ENCODE measurements around the gene TAC3. TPM values are rescaled to one million over a fixed set of nuclear protein-coding genes. Genes with fewer than 3 reads are reported as not detected.

TAC3 gene
- total and polyA plus RNA-seq, 7 experiments from 2014 or later = 0.49 to 1.1 (median 0.74) TPM; not detected in 3

DNA sequence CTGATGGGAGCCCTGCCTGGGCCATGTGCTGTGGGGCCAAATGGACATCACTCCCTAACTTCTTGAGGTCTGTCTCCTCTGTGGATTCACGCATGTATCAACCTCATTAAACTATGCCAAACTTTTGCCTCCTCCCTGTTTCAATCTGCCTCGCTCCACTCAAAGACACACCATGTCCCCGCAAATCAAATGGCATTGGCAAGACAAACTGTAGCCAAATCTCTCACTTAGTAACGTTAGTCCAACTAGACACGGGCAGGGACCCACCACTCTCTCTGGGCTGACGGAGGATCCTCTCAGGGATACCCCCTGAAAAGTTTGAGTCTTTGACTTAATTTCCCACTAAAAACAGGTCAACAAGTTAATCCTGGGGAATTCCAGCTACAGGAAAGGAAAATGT, 18.0 kb downstream of the TAC3 start:
- Histone ChIP-seq H3K27me3 (ENCODE audit: control insufficient read depth in 2 of 2, insufficient read depth in 2 of 2, low read length in 2 of 2) (no peaks in the 10 kb centered on the region), H3K4me1 (ENCODE audit: control insufficient read depth in 2 of 2, insufficient read depth in 2 of 2, low read length in 2 of 2) (peaks cover 4 to 17% of the 10 kb centered on the region in 2 donors), H3K9me3 (ENCODE audit: control insufficient read depth in 2 of 3, low read length in 3 of 3) (no peaks in the 10 kb centered on the region), H3K4me3 (ENCODE audit: low read length) (no peak overlapping the region), H3K36me3 (ENCODE audit: control insufficient read depth in 2 of 3, insufficient read depth in 3 of 3, low read length in 3 of 3) (peaks cover 0 to 47% (median 0%) of the 10 kb centered on the region in 3 experiments), H3K27ac (ENCODE audit: low read depth, low read length) (no peak overlapping the region)
- Mint-ChIP-seq H3K9me3 (no peaks in the 10 kb centered on the region), H3K36me3 (peaks cover 4 to 38% (median 13%) of the 10 kb centered on the region in 5 donors), H3K4me1 (peaks cover 21 to 56% (median 48%) of the 10 kb centered on the region in 7 donors), H3K27ac (peak overlapping the region in 3 of 9 donors; percentile 17 to 70 (median 35)), H3K27me3 (no peaks in the 10 kb centered on the region), H3K4me3 (no peak overlapping the region)
- no peak for DNase-seq
- CTCF ChIA-PET = interaction anchor here (0.6 kb wide), 3 partner anchors 157 to 423 kb away, joined by 3 to 5 read pairs (median 4); no protein-coding TSS in a partner anchor
- POLR2A ChIA-PET = interaction anchor here (1.5 kb wide), 1 partner anchor 273 kb away, joined by 7 read pairs; the partner anchor contains the start of gene NACA
- no peak for ATAC-seq
- intact Hi-C loops (cut with micrococcal nuclease) = no loop called here

DNA sequence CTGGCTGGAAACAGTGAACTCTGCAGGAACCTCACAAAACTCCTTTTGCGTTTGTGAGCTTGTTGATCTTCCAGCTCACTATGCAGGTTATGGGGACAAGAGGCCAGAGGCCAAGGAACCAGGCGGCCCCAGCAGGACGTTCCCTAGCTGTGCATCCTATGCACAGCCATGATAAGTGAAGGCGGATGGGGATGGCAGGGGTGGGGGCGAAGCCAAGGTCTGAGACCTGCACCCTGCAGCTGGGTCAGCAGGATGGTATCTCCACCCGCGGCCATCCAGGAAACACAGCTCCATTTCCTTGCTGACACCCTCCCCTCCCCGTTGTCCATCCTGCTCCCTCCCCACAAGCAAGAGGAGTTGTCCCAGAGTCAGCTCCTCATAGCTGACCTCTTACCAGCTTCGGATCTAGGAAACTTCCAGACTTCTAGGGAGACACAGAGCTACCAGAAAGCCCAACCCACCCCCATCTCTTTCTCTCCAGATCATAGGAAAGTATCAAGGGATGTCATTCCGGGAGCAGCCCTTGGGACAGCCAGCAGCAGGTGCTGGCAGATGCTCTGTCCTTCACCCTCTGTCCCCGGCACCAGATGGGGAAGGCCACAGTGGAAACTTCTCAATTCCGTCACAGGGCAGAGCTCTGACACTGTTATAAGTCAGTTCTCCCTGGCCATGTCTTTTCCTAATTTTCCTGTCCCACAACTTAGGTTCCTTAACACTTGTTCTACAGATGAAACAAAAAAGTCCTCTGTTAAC, 19.4 kb downstream of the TAC3 start:
- Mint-ChIP-seq H3K4me1 (peaks cover 20 to 49% (median 40%) of the 10 kb centered on the region in 7 donors), H3K27ac (no peak overlapping the region), H3K27me3 (no peaks in the 10 kb centered on the region), H3K4me3 (no peak overlapping the region), H3K9me3 (peaks cover 0 to 1% (median 0%) of the 10 kb centered on the region in 11 donors), H3K36me3 (peaks cover 4 to 28% (median 8%) of the 10 kb centered on the region in 5 donors)
- Histone ChIP-seq H3K9me3 (ENCODE audit: control insufficient read depth in 2 of 3, low read length in 3 of 3) (no peaks in the 10 kb centered on the region), H3K27me3 (ENCODE audit: control insufficient read depth in 2 of 2, insufficient read depth in 2 of 2, low read length in 2 of 2) (no peaks in the 10 kb centered on the region), H3K36me3 (ENCODE audit: control insufficient read depth in 2 of 3, insufficient read depth in 3 of 3, low read length in 3 of 3) (peaks cover 0 to 33% (median 0%) of the 10 kb centered on the region in 3 experiments), H3K4me3 (ENCODE audit: low read length) (no peak overlapping the region), H3K4me1 (ENCODE audit: control insufficient read depth in 2 of 2, insufficient read depth in 2 of 2, low read length in 2 of 2) (peaks cover 4 to 17% of the 10 kb centered on the region in 2 donors), H3K27ac (ENCODE audit: low read depth, low read length) (no peak overlapping the region)
- no peak for ATAC-seq
- ChIA-PET CTCF (interaction anchor here (0.6 to 1.0 kb wide), 3 partner anchors 9 to 127 kb away, joined by 3 to 5 read pairs (median 4); no protein-coding TSS in a partner anchor), POLR2A (no interaction called here)
- no peak for DNase-seq
- intact Hi-C loops (cut with micrococcal nuclease) = no loop called here

DNA sequence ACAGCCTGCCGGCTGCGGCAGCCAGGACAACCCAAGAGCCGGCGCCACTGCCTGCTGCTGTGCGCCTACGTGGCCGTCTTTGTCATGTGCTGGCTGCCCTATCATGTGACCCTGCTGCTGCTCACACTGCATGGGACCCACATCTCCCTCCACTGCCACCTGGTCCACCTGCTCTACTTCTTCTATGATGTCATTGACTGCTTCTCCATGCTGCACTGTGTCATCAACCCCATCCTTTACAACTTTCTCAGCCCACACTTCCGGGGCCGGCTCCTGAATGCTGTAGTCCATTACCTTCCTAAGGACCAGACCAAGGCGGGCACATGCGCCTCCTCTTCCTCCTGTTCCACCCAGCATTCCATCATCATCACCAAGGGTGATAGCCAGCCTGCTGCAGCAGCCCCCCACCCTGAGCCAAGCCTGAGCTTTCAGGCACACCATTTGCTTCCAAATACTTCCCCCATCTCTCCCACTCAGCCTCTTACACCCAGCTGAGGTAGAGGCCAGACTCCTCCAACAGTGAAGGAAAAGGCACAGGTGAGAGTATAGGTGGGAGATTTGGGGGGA, 20.3 kb downstream of the TAC3 start:
- POLR2A ChIA-PET = no interaction called here
- Mint-ChIP-seq H3K27me3 (no peaks in the 10 kb centered on the region), H3K4me1 (peaks cover 22 to 48% (median 40%) of the 10 kb centered on the region in 7 donors), H3K27ac (no peak overlapping the region), H3K4me3 (peak overlapping the region in 1 of 10 donors; percentile 17), H3K36me3 (peaks cover 4 to 21% (median 8%) of the 10 kb centered on the region in 5 donors), H3K9me3 (peaks cover 0 to 1% (median 0%) of the 10 kb centered on the region in 11 donors)
- CTCF ChIA-PET = interaction anchor here (0.6 to 1.0 kb wide), 3 partner anchors 8 to 128 kb away, joined by 3 to 5 read pairs (median 4); no protein-coding TSS in a partner anchor
- H3K9me3 ChIP-seq (ENCODE audit: control insufficient read depth in 2 of 3, low read length in 3 of 3) = no peaks in the 10 kb centered on the region
- no peak for DNase-seq
- H3K27me3 ChIP-seq (ENCODE audit: control insufficient read depth in 2 of 2, insufficient read depth in 2 of 2, low read length in 2 of 2) = no peaks in the 10 kb centered on the region
- intact Hi-C loops (cut with micrococcal nuclease) = no loop called here
- no peak overlapping the region for H3K4me3 ChIP-seq (ENCODE audit: low read length)
- peaks cover 0 to 9% of the 10 kb centered on the region in 2 donors for H3K4me1 ChIP-seq (ENCODE audit: control insufficient read depth in 2 of 2, insufficient read depth in 2 of 2, low read length in 2 of 2)
- no peak overlapping the region for H3K27ac ChIP-seq (ENCODE audit: low read depth, low read length)
- no peak for ATAC-seq
- H3K36me3 ChIP-seq (ENCODE audit: control insufficient read depth in 2 of 3, insufficient read depth in 3 of 3, low read length in 3 of 3) = peaks cover 0 to 26% (median 0%) of the 10 kb centered on the region in 3 experiments

DNA sequence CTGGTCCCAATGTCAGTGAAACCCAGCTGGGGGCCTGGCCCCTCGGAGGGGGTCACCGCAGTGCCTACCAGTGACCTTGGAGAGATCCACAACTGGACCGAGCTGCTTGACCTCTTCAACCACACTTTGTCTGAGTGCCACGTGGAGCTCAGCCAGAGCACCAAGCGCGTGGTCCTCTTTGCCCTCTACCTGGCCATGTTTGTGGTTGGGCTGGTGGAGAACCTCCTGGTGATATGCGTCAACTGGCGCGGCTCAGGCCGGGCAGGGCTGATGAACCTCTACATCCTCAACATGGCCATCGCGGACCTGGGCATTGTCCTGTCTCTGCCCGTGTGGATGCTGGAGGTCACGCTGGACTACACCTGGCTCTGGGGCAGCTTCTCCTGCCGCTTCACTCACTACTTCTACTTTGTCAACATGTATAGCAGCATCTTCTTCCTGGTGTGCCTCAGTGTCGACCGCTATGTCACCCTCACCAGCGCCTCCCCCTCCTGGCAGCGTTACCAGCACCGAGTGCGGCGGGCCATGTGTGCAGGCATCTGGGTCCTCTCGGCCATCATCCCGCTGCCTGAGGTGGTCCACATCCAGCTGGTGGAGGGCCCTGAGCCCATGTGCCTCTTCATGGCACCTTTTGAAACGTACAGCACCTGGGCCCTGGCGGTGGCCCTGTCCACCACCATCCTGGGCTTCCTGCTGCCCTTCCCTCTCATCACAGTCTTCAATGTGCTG, 21.0 kb downstream of the TAC3 start:
- Histone ChIP-seq H3K36me3 (ENCODE audit: control insufficient read depth in 2 of 3, insufficient read depth in 3 of 3, low read length in 3 of 3) (peaks cover 0 to 20% (median 0%) of the 10 kb centered on the region in 3 experiments), H3K4me1 (ENCODE audit: control insufficient read depth in 2 of 2, insufficient read depth in 2 of 2, low read length in 2 of 2) (peaks cover 0 to 9% of the 10 kb centered on the region in 2 donors), H3K27me3 (ENCODE audit: control insufficient read depth in 2 of 2, insufficient read depth in 2 of 2, low read length in 2 of 2) (no peaks in the 10 kb centered on the region), H3K27ac (ENCODE audit: low read depth, low read length) (no peak overlapping the region), H3K9me3 (ENCODE audit: control insufficient read depth in 2 of 3, low read length in 3 of 3) (no peaks in the 10 kb centered on the region), H3K4me3 (ENCODE audit: low read length) (no peak overlapping the region)
- ATAC-seq = no peak
- ChIA-PET CTCF (interaction anchor here (0.9 kb wide), 1 partner anchor 13 kb away, joined by 3 read pairs; no protein-coding TSS in a partner anchor), POLR2A (no interaction called here)
- Mint-ChIP-seq H3K4me1 (peaks cover 22 to 48% (median 39%) of the 10 kb centered on the region in 7 donors), H3K27me3 (no peaks in the 10 kb centered on the region), H3K9me3 (peaks cover 0 to 1% (median 0%) of the 10 kb centered on the region in 11 donors), H3K4me3 (no peak overlapping the region), H3K36me3 (peaks cover 4 to 21% (median 7%) of the 10 kb centered on the region in 5 donors), H3K27ac (no peak overlapping the region)
- DNase-seq = no peak
- intact Hi-C loops (cut with micrococcal nuclease) = no loop called here

DNA sequence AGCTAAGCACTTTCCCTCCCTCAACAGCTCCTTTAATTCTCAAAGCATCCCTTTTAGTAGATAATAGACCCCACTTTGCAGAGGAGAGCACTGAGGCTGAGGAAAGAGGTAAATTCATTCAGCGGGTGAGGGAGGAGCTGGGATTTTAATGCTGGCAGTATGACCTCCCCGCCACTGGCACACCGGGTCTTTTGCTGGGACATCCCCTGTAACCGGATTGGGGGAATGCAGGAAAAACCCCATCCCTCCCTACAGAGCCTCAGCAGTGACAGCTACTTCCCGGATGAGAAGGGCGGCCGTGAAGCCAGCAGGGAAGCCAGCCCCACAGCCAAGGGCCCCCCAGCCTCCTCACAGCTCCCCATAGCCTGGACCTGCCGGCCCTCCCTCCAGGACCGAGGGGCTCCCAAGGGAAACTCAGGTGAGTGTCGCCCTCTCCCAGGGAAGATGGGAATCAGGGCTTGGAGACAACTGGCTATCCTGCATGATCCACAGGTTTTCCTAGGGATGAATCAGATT, 22.0 kb downstream of the TAC3 start:
- H3K9me3 ChIP-seq (ENCODE audit: control insufficient read depth in 2 of 3, low read length in 3 of 3) = no peaks in the 10 kb centered on the region
- Mint-ChIP-seq H3K27ac (no peak overlapping the region), H3K27me3 (no peaks in the 10 kb centered on the region), H3K36me3 (peaks cover 4 to 15% (median 6%) of the 10 kb centered on the region in 5 donors), H3K9me3 (peaks cover 0 to 1% (median 0%) of the 10 kb centered on the region in 11 donors), H3K4me3 (no peak overlapping the region), H3K4me1 (peaks cover 16 to 40% (median 31%) of the 10 kb centered on the region in 7 donors)
- H3K27me3 ChIP-seq (ENCODE audit: control insufficient read depth in 2 of 2, insufficient read depth in 2 of 2, low read length in 2 of 2) = no peaks in the 10 kb centered on the region
- no peak overlapping the region for H3K27ac ChIP-seq (ENCODE audit: low read depth, low read length)
- H3K4me3 ChIP-seq (ENCODE audit: low read length) = no peak overlapping the region
- H3K36me3 ChIP-seq (ENCODE audit: control insufficient read depth in 2 of 3, insufficient read depth in 3 of 3, low read length in 3 of 3) = peaks cover 0 to 20% (median 0%) of the 10 kb centered on the region in 3 experiments
- intact Hi-C loops (cut with micrococcal nuclease) = no loop called here
- peaks cover 0 to 4% of the 10 kb centered on the region in 2 donors for H3K4me1 ChIP-seq (ENCODE audit: control insufficient read depth in 2 of 2, insufficient read depth in 2 of 2, low read length in 2 of 2)
- DNase-seq (no peak), ATAC-seq (no peak)
- CTCF ChIA-PET = interaction anchor here (0.8 to 2.0 kb wide), 3 partner anchors 11 to 118 kb away, joined by 4 to 6 read pairs (median 5); no protein-coding TSS in a partner anchor
- POLR2A ChIA-PET = interaction anchor here (0.6 kb wide), 1 partner anchor 312 kb away, joined by 4 read pairs; no protein-coding TSS in a partner anchor

DNA sequence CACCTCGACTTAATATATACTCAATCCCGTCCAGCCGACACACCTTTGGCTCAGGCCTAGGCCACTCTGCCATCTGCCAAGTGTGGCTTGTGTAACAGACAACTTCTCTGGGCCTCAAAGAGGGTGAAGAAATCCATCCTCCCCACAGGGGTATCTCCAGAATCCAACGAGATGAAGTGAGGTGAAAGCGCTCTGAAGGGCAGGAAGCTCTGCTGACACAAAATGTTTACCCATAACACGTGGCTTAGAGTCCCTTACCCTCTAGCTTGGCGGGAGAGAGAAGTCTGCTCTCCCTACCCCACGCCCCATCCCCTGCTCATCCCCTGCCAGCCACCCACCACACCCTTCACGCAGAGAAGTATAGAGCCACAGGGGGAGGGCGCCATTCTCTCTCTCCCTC, 23.0 kb downstream of the TAC3 start:
- Histone ChIP-seq H3K36me3 (ENCODE audit: control insufficient read depth in 2 of 3, insufficient read depth in 3 of 3, low read length in 3 of 3) (peaks cover 0 to 17% (median 0%) of the 10 kb centered on the region in 3 experiments), H3K4me1 (ENCODE audit: control insufficient read depth in 2 of 2, insufficient read depth in 2 of 2, low read length in 2 of 2) (no peaks in the 10 kb centered on the region), H3K9me3 (ENCODE audit: control insufficient read depth in 2 of 3, low read length in 3 of 3) (no peaks in the 10 kb centered on the region), H3K27ac (ENCODE audit: low read depth, low read length) (no peak overlapping the region), H3K4me3 (ENCODE audit: low read length) (no peak overlapping the region), H3K27me3 (ENCODE audit: control insufficient read depth in 2 of 2, insufficient read depth in 2 of 2, low read length in 2 of 2) (no peaks in the 10 kb centered on the region)
- H3K36me3 Mint-ChIP-seq = peaks cover 3 to 15% (median 4%) of the 10 kb centered on the region in 5 donors
- H3K27ac Mint-ChIP-seq = no peak overlapping the region
- H3K4me3 Mint-ChIP-seq = no peak overlapping the region
- ATAC-seq (no peak), DNase-seq (no peak)
- H3K27me3 Mint-ChIP-seq = peaks cover 0 to 1% (median 0%) of the 10 kb centered on the region in 5 donors
- intact Hi-C loops (cut with micrococcal nuclease) = no loop called here
- peaks cover 0 to 1% (median 0%) of the 10 kb centered on the region in 11 donors for H3K9me3 Mint-ChIP-seq
- CTCF ChIA-PET = interaction anchor here (1.1 to 2.0 kb wide), 2 partner anchors 12 to 119 kb away, joined by 5 to 6 read pairs; no protein-coding TSS in a partner anchor
- peaks cover 11 to 30% (median 21%) of the 10 kb centered on the region in 7 donors for H3K4me1 Mint-ChIP-seq
- POLR2A ChIA-PET = interaction anchor here (0.5 kb wide), 1 partner anchor 268 kb away, joined by 3 read pairs; no protein-coding TSS in a partner anchor
